Naive thymus-derived CD4-positive, alpha-beta T cell (primary cell): ENCODE measurements around the gene KLC3. TPM values are rescaled to one million over a fixed set of nuclear protein-coding genes. Genes with fewer than 3 reads are reported as not detected.
A peak's percentile ranks its signal among the peaks of the same experiment; 100 is the strongest.

Experiments used
- ATAC-seq: fragments of 150-1000 bp; cut with Tn5 transposase; 2 replicates; pipeline ENCODE4 v1.10.0; 2021; ENCODE audit warnings: mild to moderate bottlenecking, moderate library complexity
- CTCF ChIA-PET: fragments of 350-600 bp; sonication (Branson Sonifier 250); formaldehyde crosslinking; loops from one replicate; lab custom pipeline; 2021; ENCODE audit warnings: antibody characterized with exemption; lab: Charles Lee
- POLR2A ChIA-PET: fragments of 350-600 bp; sonication (Branson Sonifier 250); formaldehyde crosslinking; loops from one replicate; lab custom pipeline; 2021; ENCODE audit warnings: antibody characterized with exemption, inconsistent platforms; lab: Charles Lee
- DNase-seq, 9 donors: peaks; one replicate each; pipeline versions ENCODE4 v3.0.0 to v3.0.0-alpha.2; 2020 to 2022; ENCODE audit warnings: mixed read lengths in 1 of 9
- H3K27ac ChIP-seq: one replicate; pipeline ENCODE4 v1.7.0; 2013; ENCODE audit warnings: mild to moderate bottlenecking, low read depth, low read length, moderate library complexity
- H3K27me3 ChIP-seq, 2 donors: one replicate each; pipeline ENCODE4 v1.7.0; 2013; ENCODE audit warnings: low read length in 2 of 2, mild to moderate bottlenecking in 2 of 2, moderate library complexity in 2 of 2; ENCODE audit not compliant: control insufficient read depth in 2 of 2, insufficient read depth in 2 of 2
- H3K36me3 ChIP-seq, 3 experiments: 1 replicate in 2 of 3; 2 replicates in 1 of 3; pipeline ENCODE4 v1.7.0; 2013; ENCODE audit warnings: low read length in 3 of 3, mild to moderate bottlenecking in 3 of 3, moderate library complexity in 1 of 3; ENCODE audit not compliant: insufficient read depth in 3 of 3, control insufficient read depth in 2 of 3
- H3K4me1 ChIP-seq, 2 donors: one replicate each; pipeline ENCODE4 v1.7.0; 2013; ENCODE audit warnings: low read length in 2 of 2, mild to moderate bottlenecking in 2 of 2, moderate library complexity in 1 of 2; ENCODE audit not compliant: control insufficient read depth in 2 of 2, insufficient read depth in 2 of 2
- H3K4me3 ChIP-seq: 2 replicates; pipeline ENCODE4 v1.7.0; 2013; ENCODE audit warnings: mild to moderate bottlenecking, low read length
- H3K9me3 ChIP-seq, 3 experiments: 1 replicate in 2 of 3; 2 replicates in 1 of 3; pipeline ENCODE4 v1.7.0; 2013; ENCODE audit warnings: low read length in 3 of 3; ENCODE audit not compliant: control insufficient read depth in 2 of 3
- H3K27ac Mint-ChIP-seq, 9 donors: one replicate each; pipeline ENCODE4 v1.8.0; 2020 to 2022; ENCODE audit warnings: mixed read lengths in 9 of 9, mild to moderate bottlenecking in 8 of 9, moderate library complexity in 5 of 9, inconsistent platforms in 2 of 9
- H3K27me3 Mint-ChIP-seq, 5 donors: one replicate each; pipeline ENCODE4 v1.8.0; 2021 to 2022; ENCODE audit warnings: mixed read lengths in 5 of 5, mild to moderate bottlenecking in 1 of 5
- H3K36me3 Mint-ChIP-seq, 5 donors: one replicate each; pipeline ENCODE4 v1.8.0; 2020 to 2022; ENCODE audit warnings: mixed read lengths in 5 of 5, mild to moderate bottlenecking in 3 of 5, inconsistent platforms in 1 of 5
- H3K4me1 Mint-ChIP-seq, 7 donors: one replicate each; pipeline ENCODE4 v1.8.0; 2020 to 2022; ENCODE audit warnings: mixed read lengths in 7 of 7, mild to moderate bottlenecking in 3 of 7, inconsistent platforms in 1 of 7
- H3K4me3 Mint-ChIP-seq, 10 donors: one replicate each; pipeline ENCODE4 v1.8.0; 2020 to 2022; ENCODE audit warnings: mild to moderate bottlenecking in 10 of 10, mixed read lengths in 10 of 10, moderate library complexity in 6 of 10, inconsistent platforms in 2 of 10
- H3K9me3 Mint-ChIP-seq, 11 donors: one replicate each; pipeline ENCODE4 v1.8.0; 2020 to 2022; ENCODE audit warnings: mixed read lengths in 11 of 11, mild to moderate bottlenecking in 4 of 11, inconsistent platforms in 1 of 11, moderate library complexity in 1 of 11
- intact Hi-C, 2 donors: fragments of 100-400 bp; cut with micrococcal nuclease; formaldehyde crosslinking; loops; one replicate each; pipeline ENCODE4 v1.15.1; 2023
- polyA plus RNA-seq, 2 donors: library from polyadenylated mRNA; unstranded; fragments of 300-500 nt; fragmentation: Illumina TruSeq; gene quantifications; one replicate each; pipeline ENCODE4 v1.2.3, GENCODE V29; 2021
- total RNA-seq, 6 experiments: library from RNA in 5 of 6; stranded (reverse) in 5 of 6; gene quantifications; 1 replicate in 5 of 6; 2 replicates in 1 of 6; pipeline ENCODE4 v1.2.3 and lab custom pipeline; 2021 to 2026

KLC3 gene
- total and polyA plus RNA-seq, 7 experiments from 2014 or later = 0.18 TPM; not detected in 6

- intact Hi-C loops = no loop called here
- Histone ChIP-seq H3K27ac (no peak within 1 kb of the TSS), H3K27me3 (no peaks in the 10 kb centered on the region), H3K4me1 (no peaks in the 10 kb centered on the region), H3K9me3 (no peaks in the 10 kb centered on the region), H3K36me3 (no peaks in the 10 kb centered on the region), H3K4me3 (no peak within 1 kb of the TSS)
- DNase-seq (no peak), ATAC-seq (no peak)
- Mint-ChIP-seq H3K4me1 (peaks cover 0 to 6% (median 0%) of the 10 kb centered on the region in 7 donors), H3K4me3 (no peak within 1 kb of the TSS), H3K9me3 (no peaks in the 10 kb centered on the region), H3K36me3 (no peaks in the 10 kb centered on the region), H3K27ac (no peak within 1 kb of the TSS), H3K27me3 (peaks cover 5 to 38% (median 33%) of the 10 kb centered on the region in 5 donors)
- CTCF ChIA-PET = no interaction called here
- POLR2A ChIA-PET = no interaction called here
Measured at GRCh38 chr19:45322744-45323281, 17.7 kb upstream of the KLC3 start, which contains the start of gene CKM. Gene CKM, minus strand, starts transcription at chr19:45322875. Its CDS starts 3,162 bp downstream, at chr19:45319713.

- ATAC-seq = no peak
- no peaks in the 10 kb centered on the region for H3K27me3 ChIP-seq
- intact Hi-C loops = no loop called here
- Mint-ChIP-seq H3K4me3 (no peak overlapping the region), H3K27ac (no peak overlapping the region), H3K36me3 (no peaks in the 10 kb centered on the region), H3K27me3 (peaks cover 4 to 35% (median 30%) of the 10 kb centered on the region in 5 donors), H3K9me3 (no peaks in the 10 kb centered on the region), H3K4me1 (peaks cover 0 to 6% (median 0%) of the 10 kb centered on the region in 7 donors)
- H3K9me3 ChIP-seq = no peaks in the 10 kb centered on the region
- ChIA-PET POLR2A (no interaction called here), CTCF (no interaction called here)
- no peak overlapping the region for H3K4me3 ChIP-seq
- H3K4me1 ChIP-seq = no peaks in the 10 kb centered on the region
- H3K27ac ChIP-seq = no peak overlapping the region
- no peaks in the 10 kb centered on the region for H3K36me3 ChIP-seq
- no peak for DNase-seq
Measured at GRCh38 chr19:45323671-45324081, 16.9 kb upstream of the KLC3 start.

GRCh38 chr19:45324349-45324907 is 16.1 kb upstream of the KLC3 start:
- H3K4me1 ChIP-seq = no peaks in the 10 kb centered on the region
- H3K4me1 Mint-ChIP-seq = peaks cover 0 to 6% (median 0%) of the 10 kb centered on the region in 7 donors
- H3K4me3 ChIP-seq = no peak overlapping the region
- no peak overlapping the region for H3K27ac ChIP-seq
- H3K9me3 ChIP-seq = no peaks in the 10 kb centered on the region
- H3K27me3 Mint-ChIP-seq = peaks cover 4 to 39% (median 30%) of the 10 kb centered on the region in 5 donors
- H3K36me3 Mint-ChIP-seq = no peaks in the 10 kb centered on the region
- H3K27me3 ChIP-seq = no peaks in the 10 kb centered on the region
- POLR2A ChIA-PET = no interaction called here
- H3K36me3 ChIP-seq = no peaks in the 10 kb centered on the region
- no peak overlapping the region for H3K4me3 Mint-ChIP-seq
- intact Hi-C loops = no loop called here
- no peaks in the 10 kb centered on the region for H3K9me3 Mint-ChIP-seq
- no peak for ATAC-seq
- CTCF ChIA-PET = no interaction called here
- DNase-seq = no peak
- H3K27ac Mint-ChIP-seq = peak overlapping the region in 1 of 9 donors; percentile 25

GRCh38 chr19:45327404-45328143 is 13.0 kb upstream of the KLC3 start:
- CTCF ChIA-PET = no interaction called here
- Mint-ChIP-seq H3K9me3 (no peaks in the 10 kb centered on the region), H3K36me3 (no peaks in the 10 kb centered on the region), H3K27ac (no peak overlapping the region), H3K4me3 (no peak overlapping the region), H3K27me3 (peaks cover 0 to 29% (median 22%) of the 10 kb centered on the region in 5 donors), H3K4me1 (peaks cover 0 to 6% (median 0%) of the 10 kb centered on the region in 7 donors)
- POLR2A ChIA-PET = no interaction called here
- Histone ChIP-seq H3K4me1 (no peaks in the 10 kb centered on the region), H3K9me3 (no peaks in the 10 kb centered on the region), H3K4me3 (no peak overlapping the region), H3K36me3 (no peaks in the 10 kb centered on the region), H3K27ac (no peak overlapping the region), H3K27me3 (no peaks in the 10 kb centered on the region)
- DNase-seq = no peak
- no peak for ATAC-seq
- intact Hi-C loops = no loop called here

- H3K36me3 ChIP-seq = no peaks in the 10 kb centered on the region
- peaks cover 0 to 1% (median 0%) of the 10 kb centered on the region in 7 donors for H3K4me1 Mint-ChIP-seq
- intact Hi-C loops = loop anchor here in 1 of 2 donors (10.0 kb wide), 1 partner anchor 547 kb away; no protein-coding TSS in a partner anchor
- no peaks in the 10 kb centered on the region for H3K9me3 ChIP-seq
- H3K27ac Mint-ChIP-seq = peak overlapping the region in 1 of 9 donors; percentile 75
- H3K4me3 ChIP-seq = no peak overlapping the region
- H3K27me3 ChIP-seq = no peaks in the 10 kb centered on the region
- H3K36me3 Mint-ChIP-seq = no peaks in the 10 kb centered on the region
- DNase-seq = no peak
- no peaks in the 10 kb centered on the region for H3K4me1 ChIP-seq
- no peak for ATAC-seq
- CTCF ChIA-PET = interaction anchor here (0.6 kb wide), 1 partner anchor 1768 kb away, joined by 6 read pairs; no protein-coding TSS in a partner anchor
- no peak overlapping the region for H3K27ac ChIP-seq
- POLR2A ChIA-PET = no interaction called here
- no peaks in the 10 kb centered on the region for H3K9me3 Mint-ChIP-seq
- no peak overlapping the region for H3K4me3 Mint-ChIP-seq
- peaks cover 1 to 10% (median 4%) of the 10 kb centered on the region in 5 donors for H3K27me3 Mint-ChIP-seq
Measured at GRCh38 chr19:45331411-45331810, 9.1 kb upstream of the KLC3 start.

GRCh38 chr19:45333609-45334303 is 6.8 kb upstream of the KLC3 start:
- no peak overlapping the region for H3K27ac ChIP-seq
- H3K4me1 ChIP-seq = no peaks in the 10 kb centered on the region
- no peaks in the 10 kb centered on the region for H3K36me3 ChIP-seq
- no peaks in the 10 kb centered on the region for H3K9me3 Mint-ChIP-seq
- DNase-seq = no peak
- no peaks in the 10 kb centered on the region for H3K9me3 ChIP-seq
- no peaks in the 10 kb centered on the region for H3K36me3 Mint-ChIP-seq
- ChIA-PET POLR2A (no interaction called here), CTCF (no interaction called here)
- H3K4me1 Mint-ChIP-seq = peaks cover 0 to 5% (median 4%) of the 10 kb centered on the region in 7 donors
- H3K27ac Mint-ChIP-seq = peak overlapping the region in 2 of 9 donors; percentile 30 to 47
- no peak overlapping the region for H3K4me3 Mint-ChIP-seq
- H3K4me3 ChIP-seq = no peak overlapping the region
- no peak for ATAC-seq
- intact Hi-C loops = loop anchor here in 1 of 2 donors (10.0 kb wide), 1 partner anchor 549 kb away; no protein-coding TSS in a partner anchor
- peaks cover 3 to 14% (median 12%) of the 10 kb centered on the region in 5 donors for H3K27me3 Mint-ChIP-seq
- H3K27me3 ChIP-seq = no peaks in the 10 kb centered on the region
